LNCAP (cell line): ENCODE results near the gene SEMA3F.

Experiments used
- CTCF ChIP-seq: fragments of 450-650 bp; IDR thresholded peaks from 2 replicates; pipeline ENCODE4 v1.5.1; 2017; ENCODE audit warnings: mild to moderate bottlenecking

The SEMA3F gene

GRCh38 chr3:50125541-50126286, 29.4 kb upstream of the SEMA3F start:
- TF ChIP-seq CTCF = no peak

GRCh38 chr3:50126287-50127211, 28.6 kb upstream of the SEMA3F start:
- no peak for TF ChIP-seq CTCF

- TF ChIP-seq CTCF = no peak
Measured at GRCh38 chr3:50127251-50127691, 27.9 kb upstream of the SEMA3F start.

- no peak for TF ChIP-seq CTCF
Measured at GRCh38 chr3:50128001-50128400, 27.1 kb upstream of the SEMA3F start.

- no peak for TF ChIP-seq CTCF
Measured at GRCh38 chr3:50130436-50130835, 24.7 kb upstream of the SEMA3F start.

GRCh38 chr3:50132421-50133282, 22.5 kb upstream of the SEMA3F start:
- no peak for TF ChIP-seq CTCF

- no peak for TF ChIP-seq CTCF
Measured at GRCh38 chr3:50133283-50133615, 21.9 kb upstream of the SEMA3F start.
